Muscle layer of duodenum (tissue), 2 donors: ENCODE results near the gene ITGA6.
"Not testable (repeated sequence)": the region's sequence is repeated elsewhere in the genome, so short reads cannot be mapped to it uniquely, and the experiment has no call there.

Experiments used
- H3K27ac ChIP-seq: one replicate; pipeline ENCODE4 v1.7.0; 2013; ENCODE audit warnings: mild to moderate bottlenecking, low read length
- H3K27me3 ChIP-seq: one replicate; pipeline ENCODE4 v1.7.0; 2013; ENCODE audit warnings: low read depth, mild to moderate bottlenecking, control low read depth, low read length
- H3K36me3 ChIP-seq, 2 donors: one replicate each; pipeline ENCODE4 v1.7.0; 2013; ENCODE audit warnings: low read length in 2 of 2, control low read depth in 1 of 2, mild to moderate bottlenecking in 1 of 2; ENCODE audit not compliant: insufficient read depth in 2 of 2, control insufficient read depth in 1 of 2
- H3K4me1 ChIP-seq, 2 donors: one replicate each; pipeline ENCODE4 v1.7.0; 2013; ENCODE audit warnings: low read length in 2 of 2, mild to moderate bottlenecking in 2 of 2, control low read depth in 1 of 2, moderate library complexity in 1 of 2; ENCODE audit not compliant: insufficient read depth in 2 of 2, control insufficient read depth in 1 of 2
- H3K4me3 ChIP-seq, 2 donors: one replicate each; pipeline ENCODE4 v1.7.0; 2013; ENCODE audit warnings: low read length in 2 of 2, low read depth in 1 of 2, mild to moderate bottlenecking in 1 of 2
- H3K9me3 ChIP-seq, 2 donors: one replicate each; pipeline ENCODE4 v1.7.0; 2013; ENCODE audit warnings: low read length in 2 of 2, control low read depth in 1 of 2, mild to moderate bottlenecking in 1 of 2; ENCODE audit not compliant: control insufficient read depth in 1 of 2
- donor health status: healthy.

ITGA6 gene

GRCh38 chr2:172510088-172510487, 82.7 kb downstream of the ITGA6 start:
- H3K9me3 ChIP-seq = peaks cover 5 to 25% of the 10 kb centered on the region in 2 donors
- no peaks in the 10 kb centered on the region for H3K36me3 ChIP-seq
- no peak overlapping the region for H3K27ac ChIP-seq
- H3K27me3 ChIP-seq = no peaks in the 10 kb centered on the region
- no peak overlapping the region for H3K4me3 ChIP-seq
- no peaks in the 10 kb centered on the region for H3K4me1 ChIP-seq

- Histone ChIP-seq H3K36me3 (no peaks in the 10 kb centered on the region), H3K9me3 (peaks cover 5 to 25% of the 10 kb centered on the region in 2 donors), H3K4me1 (no peaks in the 10 kb centered on the region), H3K4me3 (no peak overlapping the region), H3K27me3 (no peaks in the 10 kb centered on the region), H3K27ac (no peak overlapping the region)
Measured at GRCh38 chr2:172510548-172510947, 83.2 kb downstream of the ITGA6 start.

- no peaks in the 10 kb centered on the region for H3K36me3 ChIP-seq
- H3K4me3 ChIP-seq = peak overlapping the region in 1 of 2 donors; percentile 3
- no peaks in the 10 kb centered on the region for H3K27me3 ChIP-seq
- H3K9me3 ChIP-seq = peaks cover 5 to 25% of the 10 kb centered on the region in 2 donors
- H3K4me1 ChIP-seq = no peaks in the 10 kb centered on the region
- no peak overlapping the region for H3K27ac ChIP-seq
Measured at GRCh38 chr2:172512810-172513523, 85.6 kb downstream of the ITGA6 start.

DNA sequence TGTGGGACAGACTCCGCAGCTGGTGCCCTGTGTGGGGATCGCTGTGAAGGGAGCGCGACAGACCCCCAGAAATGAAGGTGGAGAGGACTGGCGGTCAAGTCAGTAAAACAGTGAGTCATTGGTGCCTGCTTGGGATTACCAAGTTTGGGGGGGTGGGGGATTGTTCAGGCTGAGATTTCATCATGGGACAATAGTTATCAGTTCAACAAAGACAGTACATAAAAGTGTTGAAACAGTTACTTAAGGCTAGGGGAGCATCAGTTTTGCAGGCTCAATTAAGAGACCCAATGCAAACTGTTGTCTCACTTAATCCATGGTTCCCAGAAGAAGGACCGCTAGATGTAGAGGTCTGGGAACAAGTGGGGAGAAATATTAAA, 86.1 kb downstream of the ITGA6 start:
- H3K27ac ChIP-seq = no peak overlapping the region
- H3K36me3 ChIP-seq = no peaks in the 10 kb centered on the region
- H3K27me3 ChIP-seq = no peaks in the 10 kb centered on the region
- peaks cover 5 to 25% of the 10 kb centered on the region in 2 donors for H3K9me3 ChIP-seq
- H3K4me3 ChIP-seq = no peak overlapping the region
- H3K4me1 ChIP-seq = no peaks in the 10 kb centered on the region

- H3K4me3 ChIP-seq = no peak overlapping the region
- H3K4me1 ChIP-seq = no peaks in the 10 kb centered on the region
- H3K36me3 ChIP-seq = no peaks in the 10 kb centered on the region
- no peak overlapping the region for H3K27ac ChIP-seq
- H3K27me3 ChIP-seq = no peaks in the 10 kb centered on the region
- H3K9me3 ChIP-seq = peaks cover 5 to 25% of the 10 kb centered on the region in 2 donors
Measured at GRCh38 chr2:172513935-172514586, 86.7 kb downstream of the ITGA6 start.

DNA sequence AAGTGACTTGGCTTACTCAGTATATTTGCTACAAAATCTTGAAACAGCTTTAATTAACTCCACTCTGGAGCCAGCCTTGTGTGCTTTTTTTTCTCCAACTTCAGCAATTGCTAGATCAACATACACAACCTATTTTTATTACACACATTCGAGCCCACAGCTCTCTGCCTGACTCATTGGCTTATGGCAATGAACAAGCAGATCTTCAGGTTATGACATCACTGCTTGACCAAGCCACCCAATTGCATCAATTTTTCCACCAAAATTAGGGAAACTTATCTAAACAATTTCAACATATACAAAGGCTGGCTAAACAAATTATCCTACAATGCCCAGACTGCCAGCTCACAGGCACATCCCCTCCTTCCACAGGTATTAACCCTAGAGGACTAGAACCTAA, 88.9 kb downstream of the ITGA6 start:
- H3K4me3 ChIP-seq = no peak overlapping the region
- no peaks in the 10 kb centered on the region for H3K4me1 ChIP-seq
- H3K36me3 ChIP-seq = no peaks in the 10 kb centered on the region
- no peak overlapping the region for H3K27ac ChIP-seq
- peaks cover 5 to 27% of the 10 kb centered on the region in 2 donors for H3K9me3 ChIP-seq
- H3K27me3 ChIP-seq = no peaks in the 10 kb centered on the region

- Histone ChIP-seq H3K27me3 (no peaks in the 10 kb centered on the region), H3K4me1 (no peaks in the 10 kb centered on the region), H3K4me3 (no peak overlapping the region), H3K9me3 (peaks cover 0 to 5% of the 10 kb centered on the region in 2 donors), H3K36me3 (no peaks in the 10 kb centered on the region), H3K27ac (no peak overlapping the region)
Measured at GRCh38 chr2:172518995-172519394, 91.6 kb downstream of the ITGA6 start.

DNA sequence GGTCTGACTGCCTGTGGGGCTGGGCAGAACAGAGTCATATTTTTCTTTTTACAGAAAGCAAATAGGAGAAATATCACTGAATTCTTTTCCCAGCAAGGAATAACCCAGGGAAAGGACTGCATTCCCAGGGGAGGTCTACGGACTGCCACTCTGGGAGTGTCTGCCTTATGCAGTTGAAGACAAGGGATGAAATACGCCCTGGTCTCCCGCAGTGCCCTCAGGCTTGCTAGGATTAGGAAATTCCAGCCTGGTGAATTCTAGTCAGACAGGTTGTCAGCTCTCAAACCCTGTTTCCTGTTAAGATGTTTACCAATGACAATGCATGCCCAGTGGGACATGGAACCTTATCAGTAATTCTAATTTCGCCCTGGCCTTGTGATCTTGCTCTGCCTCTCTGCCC, 98.2 kb downstream of the ITGA6 start:
- H3K4me3 ChIP-seq = no peak overlapping the region
- no peaks in the 10 kb centered on the region for H3K27me3 ChIP-seq
- no peak overlapping the region for H3K27ac ChIP-seq
- peaks cover 0 to 14% of the 10 kb centered on the region in 2 donors for H3K9me3 ChIP-seq
- H3K4me1 ChIP-seq = no peaks in the 10 kb centered on the region
- no peaks in the 10 kb centered on the region for H3K36me3 ChIP-seq

DNA sequence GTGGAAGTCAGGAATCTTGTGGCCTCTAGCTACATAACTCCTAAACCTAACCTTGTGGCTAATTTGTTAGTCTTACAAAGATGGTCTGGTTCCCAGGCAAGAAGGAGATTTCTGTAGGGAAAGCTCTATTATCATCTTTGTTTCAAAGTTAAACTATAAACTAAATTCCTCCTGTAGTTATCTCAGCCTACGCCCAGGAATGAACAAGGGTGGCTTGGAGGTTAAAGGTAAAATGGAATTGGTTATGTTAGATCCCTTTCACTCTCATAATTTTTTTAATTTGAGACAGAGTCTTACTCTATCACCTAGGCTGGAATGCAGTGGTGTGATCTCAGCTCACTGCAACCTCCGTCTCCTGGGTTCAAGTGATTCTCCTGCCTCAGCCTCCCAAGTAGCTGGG, 103.9 kb downstream of the ITGA6 start:
- Histone ChIP-seq H3K9me3 (peaks cover 0 to 10% of the 10 kb centered on the region in 2 donors), H3K27me3 (no peaks in the 10 kb centered on the region), H3K4me1 (no peaks in the 10 kb centered on the region), H3K36me3 (no peaks in the 10 kb centered on the region), H3K27ac (no peak overlapping the region), H3K4me3 (no peak overlapping the region)

DNA sequence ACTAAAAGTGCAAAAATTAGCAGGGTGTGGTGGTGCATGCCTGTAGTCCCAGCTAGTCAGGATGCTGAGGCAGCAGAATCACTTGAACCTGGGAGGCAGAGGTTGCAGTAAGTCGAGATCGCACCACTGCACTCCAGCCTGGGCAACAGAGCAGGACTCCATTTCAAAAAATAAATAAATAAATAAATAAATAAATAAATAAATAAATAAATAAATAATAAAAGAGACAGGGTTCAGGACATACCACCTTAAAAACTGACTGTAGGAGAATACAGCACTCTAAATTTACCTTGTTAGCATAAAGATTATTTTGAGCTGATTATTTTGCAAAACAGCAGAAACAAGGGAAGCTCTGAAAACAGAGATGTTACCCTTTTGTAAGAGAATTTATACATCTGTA, 105.1 kb downstream of the ITGA6 start:
- not testable (repeated sequence) for H3K4me3 ChIP-seq, H3K9me3 ChIP-seq, H3K4me1 ChIP-seq, H3K27me3 ChIP-seq, H3K27ac ChIP-seq, H3K36me3 ChIP-seq

- Histone ChIP-seq H3K36me3 (no peaks in the 10 kb centered on the region), H3K27ac (no peak overlapping the region), H3K27me3 (no peaks in the 10 kb centered on the region), H3K4me1 (no peaks in the 10 kb centered on the region), H3K9me3 (peaks cover 0 to 4% of the 10 kb centered on the region in 2 donors), H3K4me3 (no peak overlapping the region)
Measured at GRCh38 chr2:172533687-172534086, 106.3 kb downstream of the ITGA6 start.

DNA sequence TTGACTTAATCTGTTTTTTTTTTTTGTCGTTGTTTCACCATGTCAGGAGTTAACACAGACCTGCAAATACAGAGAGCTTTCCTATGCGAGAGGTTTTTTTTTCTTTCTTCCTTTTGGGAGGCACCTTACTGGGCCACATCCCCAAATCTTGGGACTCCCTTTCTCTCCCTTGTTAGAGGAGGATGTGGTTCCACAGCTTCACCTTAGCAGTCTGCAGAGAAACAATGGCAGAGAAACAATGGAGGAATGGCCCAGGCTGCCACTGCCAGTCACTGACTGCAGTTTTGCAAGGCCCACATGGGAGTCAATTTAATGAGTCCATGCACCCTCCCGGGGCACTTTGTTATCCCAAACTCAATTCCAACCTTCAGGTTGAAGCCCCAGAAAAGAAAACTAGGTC, 107.7 kb downstream of the ITGA6 start:
- H3K4me3 ChIP-seq = no peak overlapping the region
- no peaks in the 10 kb centered on the region for H3K36me3 ChIP-seq
- peaks cover 0 to 4% of the 10 kb centered on the region in 2 donors for H3K9me3 ChIP-seq
- H3K4me1 ChIP-seq = no peaks in the 10 kb centered on the region
- H3K27me3 ChIP-seq = no peaks in the 10 kb centered on the region
- no peak overlapping the region for H3K27ac ChIP-seq
